ENCODE data around the gene NCOA5. TPM values are rescaled to one million over a fixed set of nuclear protein-coding genes. Genes with fewer than 3 reads are reported as not detected.

NCOA5 gene
- total RNA-seq: 24.0 and 25.6 TPM in 2 replicates
- 24.1 and 26.2 TPM in 2 replicates for polyA plus RNA-seq

DNA sequence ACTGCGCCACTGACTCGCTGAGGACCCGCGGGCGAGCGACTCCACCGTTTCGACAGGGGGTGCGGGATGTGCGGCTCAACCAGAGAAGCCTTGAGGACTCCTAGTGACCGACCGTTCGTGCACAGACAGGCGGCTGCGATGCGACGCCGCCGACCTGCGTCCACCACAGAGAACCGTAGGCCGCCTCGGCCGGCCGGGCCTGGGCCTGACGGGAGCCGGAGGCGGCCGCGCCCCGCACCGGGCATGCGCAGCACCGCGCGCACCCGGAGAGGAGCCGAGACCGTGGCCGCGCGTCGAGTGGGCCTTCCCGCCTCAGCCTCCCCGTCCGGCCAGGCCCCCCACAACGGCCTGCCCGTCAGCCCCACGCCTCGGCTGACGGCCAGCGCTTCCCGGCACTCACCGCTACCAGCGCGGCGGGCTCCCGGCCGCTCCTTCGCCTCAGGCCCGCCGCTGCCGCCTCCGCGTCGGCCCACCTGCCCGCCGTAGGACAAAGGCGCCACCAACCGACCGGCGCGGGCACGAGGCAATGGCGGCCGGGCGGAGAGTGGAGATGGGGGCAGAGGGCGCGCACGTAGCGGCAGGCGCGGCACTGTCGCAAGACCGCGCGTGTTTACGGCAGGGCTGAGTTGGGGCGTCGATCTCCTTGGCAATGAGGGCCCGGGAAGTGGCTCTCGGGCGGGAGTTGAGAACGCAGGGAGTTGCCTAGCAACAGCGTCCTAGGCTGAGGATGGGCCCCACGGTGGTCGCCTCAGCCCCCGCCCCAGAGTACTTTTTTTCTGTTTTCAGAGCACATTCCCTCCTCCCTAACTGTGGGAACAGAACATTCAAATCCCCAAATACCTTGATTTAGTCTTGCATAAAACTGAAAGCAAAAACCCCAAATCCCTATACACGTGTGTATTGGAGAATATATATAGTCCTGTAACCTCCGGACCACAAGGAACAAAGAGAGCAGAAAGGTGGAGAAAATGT, at the start of gene NCOA5:
Gene NCOA5 (minus strand): TSS at position 546 of the 972 bp plus-strand sequence. CDS start 10,538 bp downstream, outside the sequence.
- Histone ChIP-seq H3K36me3 (replicated peaks; ENCODE audit: insufficient read depth, low read depth) (no peaks in the 10 kb centered on the region), H3K4me2 (peak within 1 kb of the TSS; percentile 95), H3K27me3 (no peaks in the 10 kb centered on the region), H4K20me1 (ENCODE audit: insufficient read depth, poor library complexity, severe bottlenecking) (peaks cover 47% of the 10 kb centered on the region), H3K4me1 (ENCODE audit: insufficient read depth) (peaks cover 37% of the 10 kb centered on the region), H3K9me2 (replicated peaks; ENCODE audit: insufficient read depth) (no peaks in the 10 kb centered on the region), H3K27ac (peak within 1 kb of the TSS; percentile 100), H3K9me3 (ENCODE audit: low read depth) (no peaks in the 10 kb centered on the region), H3K79me2 (peaks cover 47% of the 10 kb centered on the region), H3K4me3 (peak within 1 kb of the TSS; percentile 93), H2AFZ (peak within 1 kb of the TSS; percentile 80)
- TF ChIP-seq EZH2 (IDR thresholded peaks at IDR 0.05; ENCODE audit: borderline replicate concordance): no peak
- no peak for TF ChIP-seq EZH2phosphoT487 (IDR thresholded peaks at IDR 0.05; ENCODE audit: low read depth, severe bottlenecking, unreplicated experiment)
- TF ChIP-seq, protein P1, sequence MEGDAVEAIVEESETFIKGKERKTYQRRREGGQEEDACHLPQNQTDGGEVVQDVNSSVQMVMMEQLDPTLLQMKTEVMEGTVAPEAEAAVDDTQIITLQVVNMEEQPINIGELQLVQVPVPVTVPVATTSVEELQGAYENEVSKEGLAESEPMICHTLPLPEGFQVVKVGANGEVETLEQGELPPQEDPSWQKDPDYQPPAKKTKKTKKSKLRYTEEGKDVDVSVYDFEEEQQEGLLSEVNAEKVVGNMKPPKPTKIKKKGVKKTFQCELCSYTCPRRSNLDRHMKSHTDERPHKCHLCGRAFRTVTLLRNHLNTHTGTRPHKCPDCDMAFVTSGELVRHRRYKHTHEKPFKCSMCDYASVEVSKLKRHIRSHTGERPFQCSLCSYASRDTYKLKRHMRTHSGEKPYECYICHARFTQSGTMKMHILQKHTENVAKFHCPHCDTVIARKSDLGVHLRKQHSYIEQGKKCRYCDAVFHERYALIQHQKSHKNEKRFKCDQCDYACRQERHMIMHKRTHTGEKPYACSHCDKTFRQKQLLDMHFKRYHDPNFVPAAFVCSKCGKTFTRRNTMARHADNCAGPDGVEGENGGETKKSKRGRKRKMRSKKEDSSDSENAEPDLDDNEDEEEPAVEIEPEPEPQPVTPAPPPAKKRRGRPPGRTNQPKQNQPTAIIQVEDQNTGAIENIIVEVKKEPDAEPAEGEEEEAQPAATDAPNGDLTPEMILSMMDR (IDR thresholded peaks at IDR 0.05; ENCODE audit: poor library complexity): no peak
- WGBS (ENCODE audit: low lambda C conversion rate, missing lambda C conversion rate): under 1% methylated on average over 88 of the region's 100 CpGs
- DNase-seq (ENCODE audit: low spot score): peak; percentile 97

DNA sequence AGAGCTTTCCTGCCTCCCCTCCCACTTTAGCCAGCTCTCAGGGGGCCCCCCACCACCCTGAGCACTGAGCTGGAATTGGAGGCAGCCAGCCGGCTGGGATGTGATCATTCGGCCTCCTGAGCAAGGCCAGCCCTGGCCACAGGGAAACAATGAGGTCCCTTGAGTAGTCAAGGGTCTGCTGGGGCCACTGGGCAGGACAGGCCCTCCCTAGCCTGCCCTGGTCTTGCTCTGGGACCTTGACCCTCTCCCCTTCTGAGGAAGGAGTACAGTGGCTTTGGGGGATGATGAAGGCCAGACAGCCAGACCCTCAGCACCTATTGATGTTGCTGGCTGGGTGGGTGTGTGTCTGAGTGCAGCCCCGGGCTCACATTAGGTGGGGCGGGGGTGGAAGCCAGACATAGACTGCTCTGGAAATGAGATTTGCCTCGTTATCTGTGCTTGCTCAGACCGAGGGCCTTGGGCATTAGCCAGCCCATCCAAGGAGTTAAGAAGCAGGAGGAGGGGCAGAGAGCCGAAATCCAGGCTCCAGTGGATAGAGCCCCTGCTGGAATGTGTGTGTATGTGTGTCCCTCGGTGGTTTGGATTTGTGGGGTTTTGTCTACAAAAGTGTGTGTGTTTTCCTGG, 49.6 kb upstream of the NCOA5 start:
- H3K4me3 ChIP-seq: no peak overlapping the region
- no peak for DNase-seq (ENCODE audit: low spot score)
- H4K20me1 ChIP-seq (ENCODE audit: insufficient read depth, poor library complexity, severe bottlenecking): no peaks in the 10 kb centered on the region
- 28% methylated on average over 8 of the region's 8 CpGs for WGBS (ENCODE audit: low lambda C conversion rate, missing lambda C conversion rate)
- peaks cover 22% of the 10 kb centered on the region for H3K27me3 ChIP-seq
- H3K79me2 ChIP-seq: no peaks in the 10 kb centered on the region
- H3K36me3 ChIP-seq (replicated peaks; ENCODE audit: insufficient read depth, low read depth): no peaks in the 10 kb centered on the region
- H3K27ac ChIP-seq: no peak overlapping the region
- no peak for TF ChIP-seq EZH2phosphoT487 (IDR thresholded peaks at IDR 0.05; ENCODE audit: low read depth, severe bottlenecking, unreplicated experiment)
- no peak for TF ChIP-seq EZH2 (IDR thresholded peaks at IDR 0.05; ENCODE audit: borderline replicate concordance)
- TF ChIP-seq, protein P1 (IDR thresholded peaks at IDR 0.05; ENCODE audit: poor library complexity): no peak
- no peaks in the 10 kb centered on the region for H3K4me1 ChIP-seq (ENCODE audit: insufficient read depth)
- no peak overlapping the region for H3K4me2 ChIP-seq
- no peak overlapping the region for H2AFZ ChIP-seq
- no peaks in the 10 kb centered on the region for H3K9me3 ChIP-seq (ENCODE audit: low read depth)
- H3K9me2 ChIP-seq (replicated peaks; ENCODE audit: insufficient read depth): no peaks in the 10 kb centered on the region

DNA sequence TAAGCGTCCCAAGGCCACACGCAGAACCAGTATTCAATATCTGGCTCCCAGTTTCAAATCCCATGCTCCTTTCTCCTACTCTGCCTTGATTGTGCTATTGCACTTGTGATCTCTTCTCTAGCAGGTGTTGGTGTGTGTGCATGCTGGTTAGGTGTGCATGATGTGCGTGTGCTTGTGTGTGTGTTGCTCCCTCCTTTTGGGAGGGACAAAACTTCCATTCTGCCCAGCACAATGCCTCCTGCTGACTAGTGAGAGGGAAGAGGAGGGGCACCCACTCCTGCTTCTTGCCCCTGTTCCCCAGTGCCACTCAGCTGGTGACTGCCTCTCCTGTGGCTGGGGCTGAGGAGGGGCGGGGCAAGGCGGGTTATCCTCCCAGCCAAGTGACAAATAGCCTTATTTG, 48.1 kb upstream of the NCOA5 start:
- H3K9me3 ChIP-seq (ENCODE audit: low read depth): no peaks in the 10 kb centered on the region
- H3K9me2 ChIP-seq (replicated peaks; ENCODE audit: insufficient read depth): no peaks in the 10 kb centered on the region
- no peak overlapping the region for H2AFZ ChIP-seq
- WGBS (ENCODE audit: low lambda C conversion rate, missing lambda C conversion rate): 88% methylated on average over 5 of the region's 5 CpGs
- H3K4me2 ChIP-seq: no peak overlapping the region
- H3K4me1 ChIP-seq (ENCODE audit: insufficient read depth): no peaks in the 10 kb centered on the region
- TF ChIP-seq EZH2 (IDR thresholded peaks at IDR 0.05; ENCODE audit: borderline replicate concordance) (no peak), EZH2phosphoT487 (IDR thresholded peaks at IDR 0.05; ENCODE audit: low read depth, severe bottlenecking, unreplicated experiment) (no peak)
- TF ChIP-seq, protein P1 (IDR thresholded peaks at IDR 0.05; ENCODE audit: poor library complexity): no peak
- no peaks in the 10 kb centered on the region for H3K79me2 ChIP-seq
- H3K36me3 ChIP-seq (replicated peaks; ENCODE audit: insufficient read depth, low read depth): no peaks in the 10 kb centered on the region
- H3K4me3 ChIP-seq: no peak overlapping the region
- DNase-seq (ENCODE audit: low spot score): no peak
- H3K27me3 ChIP-seq: peaks cover 20% of the 10 kb centered on the region
- H4K20me1 ChIP-seq (ENCODE audit: insufficient read depth, poor library complexity, severe bottlenecking): no peaks in the 10 kb centered on the region
- no peak overlapping the region for H3K27ac ChIP-seq
